ENCODE measurements around the gene ITGB4. TPM values are rescaled to one million over a fixed set of nuclear protein-coding genes. Genes with fewer than 3 reads are reported as not detected.

ITGB4 gene
- total RNA-seq, 4 donors from 2014 or later: 3.6 to 20.2 (median 6.3) TPM

DNA sequence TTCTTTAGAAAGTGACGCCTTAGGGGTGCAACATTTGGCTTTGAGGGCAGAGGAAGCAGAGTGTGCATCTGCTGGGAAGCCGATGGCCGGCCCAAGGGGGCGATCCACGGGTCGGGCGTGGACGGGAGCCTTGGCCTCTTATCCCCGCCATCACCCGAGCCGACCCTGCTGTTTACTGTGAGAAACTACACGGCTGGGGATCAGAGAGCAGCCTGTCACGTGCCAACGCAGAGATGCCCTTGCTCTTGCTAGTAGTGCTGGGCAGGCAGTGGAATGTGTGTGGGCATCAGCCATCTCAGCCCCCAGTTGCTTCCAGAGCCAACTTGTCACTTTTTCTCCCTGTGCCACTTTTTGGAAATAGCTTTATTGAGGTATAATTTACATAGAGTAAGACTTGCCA lies 26.7 kb upstream of the ITGB4 start:
- no peaks in the 10 kb centered on the region for H3K27me3 ChIP-seq
- peak overlapping the region; percentile 91 to 95 (median 93) for H3K27ac ChIP-seq
- no peak overlapping the region for H3K4me3 ChIP-seq
- H3K9me3 ChIP-seq: no peaks in the 10 kb centered on the region
- H3K36me3 ChIP-seq: no peaks in the 10 kb centered on the region
- in situ Hi-C loops (cut with MboI; ENCODE audit: low sequenced_read_pairs in 4 of 4): no loop called here
- TF ChIP-seq POLR2A (IDR thresholded peaks at IDR 0.05): no peak
- TF ChIP-seq, protein P1, sequence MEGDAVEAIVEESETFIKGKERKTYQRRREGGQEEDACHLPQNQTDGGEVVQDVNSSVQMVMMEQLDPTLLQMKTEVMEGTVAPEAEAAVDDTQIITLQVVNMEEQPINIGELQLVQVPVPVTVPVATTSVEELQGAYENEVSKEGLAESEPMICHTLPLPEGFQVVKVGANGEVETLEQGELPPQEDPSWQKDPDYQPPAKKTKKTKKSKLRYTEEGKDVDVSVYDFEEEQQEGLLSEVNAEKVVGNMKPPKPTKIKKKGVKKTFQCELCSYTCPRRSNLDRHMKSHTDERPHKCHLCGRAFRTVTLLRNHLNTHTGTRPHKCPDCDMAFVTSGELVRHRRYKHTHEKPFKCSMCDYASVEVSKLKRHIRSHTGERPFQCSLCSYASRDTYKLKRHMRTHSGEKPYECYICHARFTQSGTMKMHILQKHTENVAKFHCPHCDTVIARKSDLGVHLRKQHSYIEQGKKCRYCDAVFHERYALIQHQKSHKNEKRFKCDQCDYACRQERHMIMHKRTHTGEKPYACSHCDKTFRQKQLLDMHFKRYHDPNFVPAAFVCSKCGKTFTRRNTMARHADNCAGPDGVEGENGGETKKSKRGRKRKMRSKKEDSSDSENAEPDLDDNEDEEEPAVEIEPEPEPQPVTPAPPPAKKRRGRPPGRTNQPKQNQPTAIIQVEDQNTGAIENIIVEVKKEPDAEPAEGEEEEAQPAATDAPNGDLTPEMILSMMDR (IDR thresholded peaks at IDR 0.05 in 4 of 5, conservative IDR thresholded peaks at IDR 0.05 in 1 of 5): no peak
- no peak for ATAC-seq
- intact Hi-C loops (cut with DNase I; ENCODE audit: low total_unique reads): loop anchor here (10.0 kb wide), 1 partner anchor 60 kb away; the partner anchor contains the start of gene SMIM5
- DNase-seq: peak; percentile 34 to 53
- H3K4me1 ChIP-seq: peaks cover 69 to 75% of the 10 kb centered on the region in 2 donors

DNA sequence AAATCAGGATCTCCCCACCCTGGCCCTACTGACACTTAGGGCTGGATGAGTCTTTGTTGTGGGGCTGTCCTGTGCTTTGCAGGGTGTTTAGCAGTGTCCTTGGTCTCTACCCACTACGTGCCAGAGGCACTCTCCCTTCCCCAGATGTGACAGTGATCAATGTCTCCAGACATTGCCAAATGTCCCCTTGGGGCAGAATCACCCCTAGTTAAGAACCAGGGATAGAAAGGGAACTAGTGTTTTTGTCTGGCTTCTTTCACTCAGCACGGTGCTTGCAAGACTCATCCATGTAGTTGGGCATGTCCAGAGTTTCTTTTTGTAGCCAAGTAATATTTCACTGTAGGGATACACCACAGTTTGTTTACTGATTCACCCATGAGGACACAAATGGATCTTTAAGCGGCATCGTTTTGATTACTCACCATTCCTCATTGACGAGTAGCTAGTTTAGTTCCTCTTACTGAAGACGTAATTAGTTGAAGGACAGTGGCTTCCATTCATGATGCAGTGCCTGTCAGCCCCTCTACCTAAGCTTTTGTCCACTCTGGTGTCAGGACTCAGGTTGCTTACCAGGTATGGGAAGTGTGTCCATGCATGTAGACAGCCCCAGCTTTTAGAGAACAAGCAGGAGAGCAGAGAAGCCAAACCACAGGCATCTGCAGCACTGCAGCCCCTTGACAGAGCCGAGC lies 26.0 kb upstream of the ITGB4 start:
- DNase-seq: no peak
- ATAC-seq: peak; percentile 0 to 11
- H3K4me3 ChIP-seq: no peak overlapping the region
- no peaks in the 10 kb centered on the region for H3K27me3 ChIP-seq
- H3K36me3 ChIP-seq: peaks cover 0 to under 1% of the 10 kb centered on the region in 2 donors
- in situ Hi-C loops (cut with MboI; ENCODE audit: low sequenced_read_pairs in 4 of 4): no loop called here
- intact Hi-C loops (cut with DNase I; ENCODE audit: low total_unique reads): loop anchor here (10.0 kb wide), 1 partner anchor 60 kb away; the partner anchor contains the start of gene SMIM5
- peaks cover 75 to 81% of the 10 kb centered on the region in 2 donors for H3K4me1 ChIP-seq
- no peak for TF ChIP-seq POLR2A (IDR thresholded peaks at IDR 0.05)
- TF ChIP-seq, protein P1 (IDR thresholded peaks at IDR 0.05 in 4 of 5, conservative IDR thresholded peaks at IDR 0.05 in 1 of 5): no peak
- H3K9me3 ChIP-seq: no peaks in the 10 kb centered on the region
- peak overlapping the region; percentile 91 to 95 (median 93) for H3K27ac ChIP-seq

DNA sequence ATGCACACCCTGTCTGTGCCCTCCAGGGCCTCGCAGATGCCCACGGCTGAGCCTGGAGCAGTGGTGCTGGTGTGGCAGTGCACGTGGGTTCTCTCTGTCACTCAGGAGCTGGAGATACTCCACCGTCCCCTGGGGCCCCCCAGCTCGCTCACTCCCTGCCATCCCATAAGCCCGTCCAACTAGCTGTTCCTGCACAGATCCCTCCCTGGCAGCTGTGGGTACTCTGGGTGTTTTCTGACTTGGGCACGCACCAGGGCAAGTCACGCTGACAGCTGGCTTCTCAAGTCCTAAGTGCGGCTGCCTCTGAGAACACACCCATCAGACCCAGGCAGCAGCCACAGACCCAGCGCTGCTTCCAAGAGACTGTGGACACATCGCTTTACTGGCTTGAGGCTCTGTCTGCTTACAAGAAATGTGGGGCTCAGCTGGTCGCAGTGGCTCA lies 25.4 kb upstream of the ITGB4 start:
- peaks cover 80 to 87% of the 10 kb centered on the region in 2 donors for H3K4me1 ChIP-seq
- TF ChIP-seq POLR2A (IDR thresholded peaks at IDR 0.05): peak; percentile 64 to 67
- TF ChIP-seq, protein P1 (IDR thresholded peaks at IDR 0.05 in 4 of 5, conservative IDR thresholded peaks at IDR 0.05 in 1 of 5): no peak
- H3K36me3 ChIP-seq: peaks cover 0 to 6% of the 10 kb centered on the region in 2 donors
- peak overlapping the region; percentile 91 to 95 (median 93) for H3K27ac ChIP-seq
- intact Hi-C loops (cut with DNase I; ENCODE audit: low total_unique reads) (loop anchor here (10.0 kb wide), 1 partner anchor 61 kb away; the partner anchor contains the start of gene SMIM5), in situ Hi-C loops (cut with MboI; ENCODE audit: low sequenced_read_pairs in 4 of 4) (no loop called here)
- H3K4me3 ChIP-seq: no peak overlapping the region
- peak; percentile 91 for DNase-seq
- no peaks in the 10 kb centered on the region for H3K27me3 ChIP-seq
- ATAC-seq: peak; percentile 57 to 63
- no peaks in the 10 kb centered on the region for H3K9me3 ChIP-seq

DNA sequence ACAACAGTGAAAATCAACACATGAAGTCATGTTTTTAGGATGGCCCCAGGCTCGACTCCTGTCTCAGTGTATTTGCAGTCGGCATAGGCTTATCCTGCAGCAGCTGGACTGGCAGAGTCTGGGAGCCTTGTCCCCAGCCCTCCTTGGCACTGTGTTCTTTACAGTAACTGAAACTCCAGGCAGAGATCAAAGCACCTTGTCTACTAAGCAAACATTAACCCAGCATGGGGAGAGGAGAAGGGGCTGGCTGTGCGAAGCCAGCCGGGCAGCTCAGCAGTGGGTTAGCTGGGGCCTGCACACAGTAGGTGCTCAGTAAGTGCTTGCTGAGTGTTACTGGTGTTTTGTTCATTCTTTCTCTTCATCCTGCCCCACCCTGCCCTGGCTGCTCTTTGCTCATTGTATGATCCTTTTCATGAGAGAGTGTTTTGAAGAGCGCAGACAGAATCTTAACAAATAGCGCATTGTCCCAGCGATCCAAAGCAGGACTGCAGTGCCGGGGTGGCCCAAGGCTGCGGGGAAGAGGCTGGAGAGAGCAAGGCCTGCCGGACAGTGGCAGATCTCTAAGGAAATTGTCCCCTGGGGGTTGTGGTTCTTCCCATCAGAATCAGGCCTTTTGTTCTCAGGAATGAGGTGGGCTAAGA lies 23.5 kb upstream of the ITGB4 start:
- Histone ChIP-seq H3K36me3 (peaks cover 0 to 25% of the 10 kb centered on the region in 2 donors), H3K9me3 (no peaks in the 10 kb centered on the region), H3K4me1 (peaks cover 75 to 81% of the 10 kb centered on the region in 2 donors), H3K27me3 (no peaks in the 10 kb centered on the region), H3K27ac (peak overlapping the region; percentile 91 to 95 (median 93)), H3K4me3 (no peak overlapping the region)
- DNase-seq (peak in 1 of 2 donors; percentile 62), ATAC-seq (peak in 1 of 2 donors; percentile 14)
- no peak for TF ChIP-seq POLR2A (IDR thresholded peaks at IDR 0.05)
- TF ChIP-seq, protein P1 (IDR thresholded peaks at IDR 0.05 in 4 of 5, conservative IDR thresholded peaks at IDR 0.05 in 1 of 5): no peak
- intact Hi-C loops (cut with DNase I; ENCODE audit: low total_unique reads): loop anchor here (10.0 kb wide), 1 partner anchor 63 kb away; the partner anchor contains the start of gene SMIM5
- in situ Hi-C loops (cut with MboI; ENCODE audit: low sequenced_read_pairs in 4 of 4): no loop called here

Measured in gastrocnemius medialis (tissue), 4 donors.